Measurements from ENCODE around the gene HES6.

DNA sequence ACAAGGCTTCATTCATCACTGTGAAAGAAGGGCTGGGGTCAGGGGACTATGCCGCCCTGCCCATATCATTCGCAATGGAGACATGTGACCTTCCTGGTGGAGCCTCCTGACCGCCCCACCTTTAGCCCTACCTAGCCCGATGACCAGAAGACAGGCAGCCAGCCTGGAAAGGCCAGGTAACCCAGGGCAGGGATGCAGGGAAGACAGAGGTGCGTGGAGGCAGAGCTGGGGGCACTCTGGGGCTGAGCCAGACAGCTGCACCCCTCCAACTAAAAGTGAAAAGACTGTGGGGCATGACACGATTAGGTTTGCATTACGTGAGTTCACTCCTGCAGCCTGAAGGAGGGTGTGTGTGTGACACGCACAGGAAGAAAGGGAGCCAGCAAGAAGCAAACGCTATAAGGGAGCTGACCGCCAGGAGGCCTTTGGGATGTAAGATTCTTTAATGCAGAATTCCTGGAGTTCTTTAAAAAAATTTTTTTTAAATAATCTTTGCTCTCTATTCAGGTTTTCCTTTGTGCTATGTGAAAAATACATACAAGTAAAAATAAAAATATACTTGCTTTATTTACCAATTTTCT is 3.7 kb upstream of the HES6 start:
- TF ChIP-seq EZH2 (IDR thresholded peaks at IDR 0.05; ENCODE audit: insufficient read depth, poor library complexity, severe bottlenecking) (no peak), EZH2phosphoT487 (IDR thresholded peaks at IDR 0.05; ENCODE audit: insufficient read depth, low read depth) (no peak)
